Thyroid gland (tissue), 4 donors: ENCODE measurements around the gene PDIA4. TPM values are rescaled to one million over a fixed set of nuclear protein-coding genes. Genes with fewer than 3 reads are reported as not detected.

Experiments used
- DNase-seq, 2 donors: peaks; one replicate each; pipeline ENCODE4 v3.0.0-alpha.2; 2019
- H3K27ac ChIP-seq, 3 donors: fragments of 200-600 bp; sonication (generic); 1 replicate in 2 of 3; 2 replicates in 1 of 3; pipeline ENCODE4 v1.5.1; 2016 to 2019; ENCODE audit warnings: mild to moderate bottlenecking in 1 of 3, moderate library complexity in 1 of 3
- H3K27me3 ChIP-seq: fragments of 200-600 bp; sonication (generic); one replicate; pipeline ENCODE4 v1.5.1; 2019
- H3K36me3 ChIP-seq, 2 donors: fragments of 200-600 bp; sonication (generic); one replicate each; pipeline ENCODE4 v1.5.1; 2016 to 2019
- H3K4me1 ChIP-seq, 2 donors: fragments of 200-600 bp; sonication (generic); one replicate each; pipeline ENCODE4 v1.5.1; 2017 to 2019
- H3K4me3 ChIP-seq, 3 donors: fragments of 200-600 bp; sonication (generic); replicated peaks in 1 of 3; 1 replicate in 2 of 3; 2 replicates in 1 of 3; pipeline ENCODE4 v1.5.1; 2016; ENCODE audit warnings: mild to moderate bottlenecking in 1 of 3
- H3K9me3 ChIP-seq: fragments of 200-600 bp; sonication (generic); one replicate; pipeline ENCODE4 v1.5.1; 2017
- CTCF ChIP-seq, 6 experiments: fragments of 200-600 bp in 3 of 6; fragments of 450-650 bp in 3 of 6; sonication (generic) in 3 of 6; IDR thresholded peaks; one replicate each; pipeline ENCODE4 v1.5.1; 2016 to 2019; ENCODE audit warnings: antibody characterized with exemption in 6 of 6, mild to moderate bottlenecking in 2 of 6, inconsistent platforms in 1 of 6, moderate library complexity in 1 of 6
- POLR2A ChIP-seq, 2 donors: fragments of 450-650 bp; IDR thresholded peaks; one replicate each; pipeline ENCODE4 v1.6.1; 2017; ENCODE audit warnings: antibody characterized with exemption in 2 of 2, mild to moderate bottlenecking in 2 of 2, moderate library complexity in 1 of 2
- WGBS, 2 donors: methylation state at CpG; one replicate each; pipeline ENCODE4 v1.1.5; 2017; 5-methylcytosine and 5-hydroxymethylcytosine counted together
- intact Hi-C: fragments of 100-400 bp; cut with DNase I; formaldehyde crosslinking; loops from one replicate; pipeline ENCODE4 v1.15.1; 2023
- total RNA-seq, 4 donors: library from RNA; depleted of rRNA; stranded (reverse); fragments of >200 nt; gene quantifications; one replicate each; pipeline ENCODE4 v1.2.3, GENCODE V29; 2016

PDIA4 gene
- total RNA-seq, 4 donors from 2014 or later: 172 to 749 (median 498) TPM

GRCh38 chr7:149072438-149072775 is 44.1 kb upstream of the PDIA4 start:
- TF ChIP-seq POLR2A (IDR thresholded peaks at IDR 0.05): no peak
- no peak for TF ChIP-seq CTCF (IDR thresholded peaks at IDR 0.05)
- Histone ChIP-seq H3K9me3 (no peaks in the 10 kb centered on the region), H3K4me1 (peaks cover 0 to 3% of the 10 kb centered on the region in 2 donors), H3K27ac (no peak overlapping the region), H3K36me3 (peaks cover 19 to 24% of the 10 kb centered on the region in 2 donors), H3K4me3 (no peak overlapping the region), H3K27me3 (no peaks in the 10 kb centered on the region)
- 50 to 60% methylated on average over 4 of the region's 4 CpGs for WGBS, 2 donors
- intact Hi-C loops: no loop called here
- peak; percentile 59 to 65 for DNase-seq

DNA sequence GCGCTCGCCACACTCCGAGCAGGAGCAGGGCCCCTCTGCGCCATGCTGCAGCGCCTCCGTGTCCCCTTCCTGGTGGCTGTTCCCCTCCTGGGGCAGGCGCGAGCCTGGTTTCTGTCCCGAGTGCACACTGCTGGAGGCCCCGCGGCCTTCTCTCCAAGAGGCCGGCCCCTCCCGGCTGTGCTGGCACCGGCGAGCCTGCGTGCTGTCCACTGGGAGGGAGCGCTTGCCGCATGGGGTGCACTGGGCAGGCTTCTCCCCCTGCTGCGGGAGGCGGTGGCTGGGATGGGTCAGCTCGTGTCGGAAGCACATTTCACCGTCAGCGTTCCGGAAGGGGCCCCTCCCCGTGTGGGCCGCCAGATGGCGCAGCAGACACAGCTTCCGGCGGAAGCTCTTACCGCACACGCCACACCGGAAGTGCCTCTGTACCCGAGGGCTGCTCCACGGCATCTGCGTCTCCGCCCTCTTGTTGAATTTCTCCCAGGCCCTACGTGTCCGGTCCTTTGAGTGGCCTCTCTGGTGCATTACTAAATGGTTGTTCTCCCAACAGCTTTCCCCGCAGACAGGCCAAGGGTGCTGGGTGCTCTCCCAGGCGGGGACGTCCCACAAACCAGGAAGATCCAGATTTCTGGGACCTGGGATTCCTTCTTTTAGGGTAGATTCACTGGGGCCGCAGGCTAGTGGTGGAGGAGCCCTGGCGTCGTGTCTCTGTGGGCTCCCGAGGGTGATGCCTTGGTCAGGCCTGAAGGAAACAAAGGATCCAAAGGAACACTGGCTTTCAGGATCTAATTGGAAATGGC is 43.5 kb upstream of the PDIA4 start:
- DNase-seq: peak in 1 of 2 donors; percentile 9
- Histone ChIP-seq H3K36me3 (peaks cover 19 to 24% of the 10 kb centered on the region in 2 donors), H3K4me1 (peaks cover 0 to 3% of the 10 kb centered on the region in 2 donors), H3K27ac (no peak overlapping the region), H3K27me3 (no peaks in the 10 kb centered on the region), H3K4me3 (no peak overlapping the region), H3K9me3 (no peaks in the 10 kb centered on the region)
- intact Hi-C loops: no loop called here
- 75 to 89% methylated on average over 20 to 38 of the region's 46 CpGs for WGBS, 2 donors
- no peak for TF ChIP-seq POLR2A (IDR thresholded peaks at IDR 0.05)
- peak in 1 of 6 experiments; percentile 3 for TF ChIP-seq CTCF (IDR thresholded peaks at IDR 0.05)

- H3K36me3 ChIP-seq: peaks cover 19 to 24% of the 10 kb centered on the region in 2 donors
- DNase-seq: no peak
- H3K4me1 ChIP-seq: peaks cover 0 to 3% of the 10 kb centered on the region in 2 donors
- TF ChIP-seq CTCF (IDR thresholded peaks at IDR 0.05): no peak
- no peak for TF ChIP-seq POLR2A (IDR thresholded peaks at IDR 0.05)
- no peak overlapping the region for H3K4me3 ChIP-seq
- H3K9me3 ChIP-seq: no peaks in the 10 kb centered on the region
- no peak overlapping the region for H3K27ac ChIP-seq
- 97 to 100% methylated on average over 7 to 23 of the region's 29 CpGs for WGBS, 2 donors
- H3K27me3 ChIP-seq: no peaks in the 10 kb centered on the region
- intact Hi-C loops: no loop called here
These were observed 42.9 kb upstream of the PDIA4 start for GRCh38 chr7:149071182-149071635.

GRCh38 chr7:149070372-149071125 is 42.2 kb upstream of the PDIA4 start:
- Histone ChIP-seq H3K27me3 (no peaks in the 10 kb centered on the region), H3K36me3 (peaks cover 19 to 24% of the 10 kb centered on the region in 2 donors), H3K27ac (no peak overlapping the region), H3K9me3 (no peaks in the 10 kb centered on the region), H3K4me3 (no peak overlapping the region), H3K4me1 (peaks cover 0 to 3% of the 10 kb centered on the region in 2 donors)
- intact Hi-C loops: no loop called here
- 94 to 96% methylated on average over 23 to 25 of the region's 31 CpGs for WGBS, 2 donors
- DNase-seq: no peak
- no peak for TF ChIP-seq CTCF (IDR thresholded peaks at IDR 0.05)
- TF ChIP-seq POLR2A (IDR thresholded peaks at IDR 0.05): no peak
